HG03457 (cell line): Measurements from ENCODE around the gene ATOH7.
"Not testable (repeated sequence)": the region's sequence is repeated elsewhere in the genome, so short reads cannot be mapped to it uniquely, and the experiment has no call there.

Source experiments
- ATAC-seq: cut with Tn5 transposase; IDR thresholded peaks from one replicate; pipeline ENCODE4 v1.9.1; 2021; ENCODE audit warnings: moderate number of reproducible peaks; ENCODE audit not compliant: unreplicated experiment

ATOH7 gene

DNA sequence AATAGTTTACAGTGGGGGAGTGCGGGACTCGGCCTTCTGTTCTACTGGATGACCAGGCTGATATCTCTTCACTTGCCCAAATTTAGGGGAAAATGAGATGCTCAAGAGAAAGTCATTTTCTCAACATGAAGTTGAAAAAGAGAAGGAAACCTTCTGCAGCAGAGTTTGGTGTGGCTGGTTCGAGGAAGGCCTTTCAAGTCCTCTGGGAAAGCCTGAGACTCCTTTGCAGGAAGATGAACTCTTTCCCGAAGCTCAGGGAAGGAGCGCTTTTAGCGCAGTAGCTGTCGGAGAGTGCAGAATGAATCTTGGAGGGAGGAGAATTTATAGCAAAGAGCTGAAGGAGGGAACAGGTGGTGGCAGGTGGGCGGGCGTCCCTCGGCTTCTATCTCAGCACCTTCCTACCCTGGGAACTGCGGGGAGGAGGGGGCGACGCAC is at the start of gene ATOH7:
Gene ATOH7 (minus strand): TSS at position 297 of the 435 bp plus-strand sequence. CDS start 436 bp downstream, outside the sequence.
- ATAC-seq: no peak

DNA sequence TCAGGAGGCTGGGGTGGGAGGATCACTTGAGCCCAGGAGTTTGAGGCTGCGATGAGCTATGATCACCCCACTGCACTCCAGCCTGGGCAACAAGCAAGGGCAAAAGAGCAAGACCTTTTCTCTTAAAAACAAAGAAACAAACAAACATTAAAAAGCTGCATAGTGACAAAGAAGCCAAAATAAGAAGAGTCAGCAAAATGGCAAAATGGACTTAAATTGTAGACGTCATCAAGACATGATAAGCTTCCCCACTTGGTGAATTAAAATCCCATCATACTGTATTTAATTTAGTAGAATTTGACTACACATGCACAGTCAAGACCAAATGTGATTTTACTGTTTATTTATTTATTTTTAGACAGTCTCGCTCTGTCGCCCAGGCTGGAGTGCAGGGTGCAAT is 48.8 kb upstream of the ATOH7 start:
- ATAC-seq: no peak

- ATAC-seq: not testable (repeated sequence)
Measured at GRCh38 chr10:68278906-68279753, 47.2 kb upstream of the ATOH7 start.

DNA sequence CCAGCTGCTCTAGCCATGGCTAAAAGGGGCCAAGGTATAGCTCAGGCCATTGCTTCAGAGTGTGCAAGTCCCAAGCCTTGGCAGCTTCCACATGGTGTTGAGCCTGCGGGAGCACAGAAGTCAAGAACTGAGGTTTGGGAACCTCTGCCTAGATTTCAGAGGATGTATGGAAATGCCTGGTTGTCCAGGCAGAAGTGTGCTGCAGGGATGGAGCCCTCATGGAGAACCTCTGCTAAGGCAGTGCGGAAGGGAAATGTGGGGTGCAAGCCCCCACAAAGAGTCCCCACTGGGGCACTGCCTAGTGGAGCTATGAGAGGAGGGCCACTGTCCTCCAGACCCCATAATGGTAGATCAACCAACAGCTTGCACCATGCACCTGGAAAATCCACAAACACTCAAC is 45.9 kb upstream of the ATOH7 start:
- not testable (repeated sequence) for ATAC-seq

DNA sequence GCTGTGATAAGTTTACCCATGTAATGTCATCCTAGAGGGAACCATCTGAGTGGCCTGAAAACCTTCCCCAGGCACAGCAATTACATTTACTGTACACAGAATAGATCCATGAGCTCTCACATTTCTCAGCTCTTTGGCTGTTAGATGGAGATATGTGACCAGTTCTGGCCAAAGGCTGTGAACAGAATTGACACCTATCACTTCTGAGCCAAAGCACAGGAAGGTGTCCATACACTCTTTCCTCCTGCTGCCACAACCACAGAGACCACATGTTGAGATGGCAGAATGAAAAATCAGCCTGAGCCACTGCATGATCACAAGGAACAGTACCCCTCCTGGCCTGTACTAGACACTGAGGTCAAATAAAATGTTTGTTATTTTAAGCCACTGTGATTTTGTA is 44.3 kb upstream of the ATOH7 start:
- ATAC-seq: no peak

DNA sequence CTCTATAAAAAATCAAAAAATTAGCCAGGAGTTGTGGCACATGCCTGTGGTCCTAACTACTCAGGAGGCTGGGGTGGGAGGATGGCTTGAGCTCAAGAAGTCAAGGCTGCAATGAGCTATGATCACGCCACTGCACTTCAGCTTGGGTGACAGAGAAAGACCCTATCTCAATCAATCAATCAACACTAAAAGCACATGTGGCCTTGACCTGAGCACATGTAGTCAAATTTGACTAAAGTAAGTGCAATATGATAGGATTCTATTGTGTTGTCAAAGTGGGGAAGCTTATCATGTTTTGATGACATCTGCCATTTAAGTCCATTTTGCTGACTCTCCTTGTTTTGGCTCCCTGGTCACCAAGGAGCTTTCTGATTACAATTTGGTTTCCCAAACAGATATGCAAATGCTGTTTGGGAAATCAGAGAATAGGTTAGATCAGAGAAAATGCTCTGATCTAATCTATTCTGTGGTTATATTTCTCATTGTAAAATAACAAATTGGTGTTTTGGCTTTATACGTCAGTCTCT is 43.8 kb upstream of the ATOH7 start:
- no peak for ATAC-seq

DNA sequence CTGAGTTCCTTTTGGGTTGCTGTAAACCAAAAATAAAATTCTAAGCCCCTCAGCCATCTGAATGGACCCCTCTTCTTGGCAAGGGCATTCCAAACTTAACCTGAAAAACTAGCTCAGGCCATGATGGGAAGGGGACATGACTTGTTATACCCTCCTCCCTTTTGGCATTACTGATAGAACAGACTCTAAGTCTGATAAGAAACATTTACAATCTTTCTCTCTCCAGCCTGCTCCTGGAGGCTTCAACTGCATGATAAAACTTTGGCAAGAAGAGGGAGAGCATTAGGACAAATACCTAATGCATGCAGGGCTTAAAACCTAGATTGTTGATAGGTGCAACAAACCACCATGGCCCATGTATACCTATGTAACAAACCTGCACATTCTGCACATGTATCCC is 40.9 kb upstream of the ATOH7 start:
- no peak for ATAC-seq

DNA sequence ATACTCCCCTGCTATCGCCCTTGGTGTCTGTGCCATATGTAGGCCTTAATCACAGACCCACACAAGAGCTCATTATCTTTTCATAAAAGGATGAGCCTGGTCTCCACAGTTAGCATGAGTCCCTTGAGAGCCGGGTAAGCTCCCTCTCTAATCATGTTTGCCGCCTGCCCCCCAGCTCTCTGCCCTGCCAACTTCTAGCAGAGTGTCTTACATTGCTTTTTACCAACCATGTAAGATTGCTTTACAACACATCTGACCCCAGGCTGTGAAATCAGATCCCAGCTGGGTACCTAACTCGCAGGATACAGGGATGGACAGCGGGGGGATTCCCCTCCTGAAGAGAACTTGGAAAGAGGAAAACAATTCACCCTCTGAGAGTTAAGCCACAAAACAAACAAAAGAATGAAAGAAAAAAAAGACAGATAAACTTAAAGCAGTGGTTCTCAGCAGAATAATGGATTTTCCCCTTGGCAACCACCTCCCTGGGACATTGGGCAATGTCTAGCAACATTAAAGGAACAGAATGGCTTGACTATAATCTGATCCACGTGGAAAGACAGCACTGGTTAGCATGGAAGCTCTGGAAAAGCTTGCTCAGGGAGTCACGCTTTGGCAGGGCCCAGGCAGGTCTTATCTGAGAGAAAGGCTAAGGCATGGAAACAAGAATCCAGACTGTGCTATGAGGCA is 39.4 kb upstream of the ATOH7 start:
- ATAC-seq: no peak

GRCh38 chr10:68269562-68270290 is 37.8 kb upstream of the ATOH7 start:
- no peak for ATAC-seq

DNA sequence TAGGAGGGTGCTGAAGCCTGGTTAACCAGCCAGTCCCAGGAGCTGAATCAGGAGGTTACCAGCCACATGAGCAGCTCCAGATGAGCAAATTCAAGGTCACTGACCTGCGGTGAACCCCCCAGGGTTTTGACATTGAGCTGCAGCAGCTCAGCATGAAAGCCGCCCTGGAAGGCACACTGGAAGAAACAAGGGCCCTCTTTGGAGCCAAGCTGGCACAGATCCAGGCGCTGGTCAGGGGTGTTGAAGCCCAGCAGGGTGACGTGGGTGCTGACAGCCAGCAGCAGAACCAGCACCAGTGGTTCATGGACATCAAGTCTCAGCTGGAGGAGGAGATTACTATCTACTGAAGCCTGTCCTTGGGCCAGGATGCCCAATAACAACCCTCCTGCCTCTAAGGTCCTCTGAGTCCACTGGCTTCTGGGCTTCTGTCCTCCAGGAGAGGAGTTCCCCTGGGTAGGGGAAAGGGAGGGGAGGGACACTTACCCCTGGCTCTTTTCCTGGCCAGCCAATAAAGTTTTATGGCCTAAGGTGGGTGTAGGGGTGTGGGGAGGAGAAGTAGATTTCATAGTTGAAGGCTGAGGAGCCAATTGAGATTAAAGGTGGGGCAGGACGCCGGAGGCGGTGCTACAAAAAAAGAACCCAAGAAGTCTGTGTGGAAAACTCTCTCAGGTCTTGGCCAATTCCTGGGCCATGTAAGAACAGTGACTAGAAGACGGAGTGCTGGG is 29.4 kb upstream of the ATOH7 start:
- no peak for ATAC-seq

DNA sequence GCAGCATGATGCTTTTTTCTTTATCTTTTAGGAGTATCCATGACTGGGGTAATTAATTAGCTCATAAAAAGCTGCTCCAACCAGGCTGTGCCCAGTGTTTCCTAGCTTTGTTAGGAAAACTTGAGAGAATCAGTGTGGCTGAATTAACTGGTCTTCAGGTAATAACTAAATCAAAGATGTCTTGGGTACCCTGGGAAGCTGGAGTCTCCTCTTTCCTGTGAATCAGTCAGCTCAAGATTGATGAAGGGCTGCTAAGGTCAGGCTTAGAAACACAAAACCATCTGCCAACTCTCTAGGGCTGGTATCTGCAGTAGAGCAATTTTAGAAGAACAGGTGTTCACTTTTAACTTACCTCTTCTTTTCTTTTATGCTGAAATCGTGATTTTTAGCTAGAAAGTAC is 21.4 kb upstream of the ATOH7 start:
- ATAC-seq: no peak

GRCh38 chr10:68251625-68252495 is 19.9 kb upstream of the ATOH7 start:
- ATAC-seq: no peak

DNA sequence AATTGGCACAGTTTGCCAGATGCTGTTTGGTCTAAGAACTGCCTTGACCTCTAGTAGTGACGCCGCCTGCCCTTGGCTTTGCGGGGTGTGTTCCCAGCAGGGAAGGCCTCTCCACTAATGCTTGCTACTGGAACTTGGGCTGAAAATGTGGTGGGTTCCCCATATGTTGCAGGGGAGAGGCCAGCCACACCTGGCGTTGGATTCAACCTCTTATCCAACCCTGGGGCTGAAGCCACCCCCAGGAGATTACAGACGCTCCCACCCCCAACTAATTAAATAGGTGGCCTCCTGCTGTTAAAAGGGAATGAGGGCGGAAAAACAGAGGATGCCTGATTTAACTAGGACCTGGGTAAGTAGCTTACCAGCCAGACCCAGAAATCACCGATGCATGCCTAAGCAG is 19.2 kb upstream of the ATOH7 start:
- no peak for ATAC-seq

DNA sequence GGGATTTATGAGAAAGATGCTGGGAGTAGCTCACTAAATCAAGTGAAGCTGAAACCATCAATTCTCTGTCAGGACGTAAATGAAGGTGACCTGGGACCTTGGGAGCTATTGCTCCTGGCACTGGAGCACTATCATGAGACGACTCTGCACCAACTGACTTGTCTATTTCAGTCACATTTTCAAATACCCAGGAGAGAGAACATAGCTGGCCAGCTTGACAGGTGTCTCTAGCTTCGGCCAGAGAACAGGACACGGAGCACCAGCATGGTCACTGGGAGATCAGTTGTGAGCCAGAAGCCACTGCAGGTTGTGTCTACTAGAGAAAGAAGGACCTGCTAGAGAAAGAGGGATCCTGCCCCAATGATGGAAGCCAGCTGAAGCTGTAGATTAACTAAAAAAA is 17.4 kb upstream of the ATOH7 start:
- ATAC-seq: no peak

DNA sequence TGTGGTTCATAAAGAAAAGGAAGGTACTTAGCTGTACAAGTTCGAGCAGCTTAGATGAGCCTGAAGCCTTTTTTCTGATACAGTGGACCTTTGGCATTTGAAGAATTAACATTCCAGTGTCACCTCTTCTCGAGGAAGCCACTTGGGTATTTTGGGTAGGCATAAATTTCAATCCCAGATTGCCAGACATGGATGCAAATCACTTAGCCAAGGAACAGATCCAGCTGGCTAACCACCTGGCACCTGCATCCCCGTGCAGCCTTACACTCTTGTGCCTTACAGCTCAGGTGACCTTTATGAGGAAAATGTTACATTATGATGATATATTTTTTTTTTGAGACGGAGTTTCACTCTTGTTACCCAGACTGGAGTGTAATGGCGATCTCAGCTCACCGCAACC is 16.0 kb upstream of the ATOH7 start:
- no peak for ATAC-seq

- not testable (repeated sequence) for ATAC-seq
Measured at GRCh38 chr10:68246397-68246796, 14.5 kb upstream of the ATOH7 start.

GRCh38 chr10:68242051-68242450 is 10.1 kb upstream of the ATOH7 start:
- ATAC-seq: no peak

GRCh38 chr10:68239596-68240150 is 7.8 kb upstream of the ATOH7 start:
- ATAC-seq: no peak

GRCh38 chr10:68239069-68239468 is 7.2 kb upstream of the ATOH7 start:
- ATAC-seq: no peak
